Measurements from ENCODE around the gene SH3BGRL3.
"Not testable (repeated sequence)": the region's sequence is repeated elsewhere in the genome, so short reads cannot be mapped to it uniquely, and the experiment has no call there.

The SH3BGRL3 gene

GRCh38 chr1:26324550-26324949, 44.7 kb downstream of the SH3BGRL3 start:
- no peak for DNase-seq (ENCODE audit: low spot score)
- no peak for TF ChIP-seq CTCF (IDR thresholded peaks at IDR 0.05; ENCODE audit: extremely low read depth, insufficient read depth, missing control alignments)
- in situ Hi-C loops (cut with MboI; ENCODE audit: low pct_unique_long_range_greater_than_20kb, low sequenced_read_pairs, unreplicated experiment), result loop anchor here (5.0 kb wide), 1 partner anchor 37 kb away; no protein-coding TSS in a partner anchor

- TF ChIP-seq CTCF (IDR thresholded peaks at IDR 0.05; ENCODE audit: extremely low read depth, insufficient read depth, missing control alignments), result no peak
- DNase-seq (ENCODE audit: low spot score), result no peak
- in situ Hi-C loops (cut with MboI; ENCODE audit: low pct_unique_long_range_greater_than_20kb, low sequenced_read_pairs, unreplicated experiment), result no loop called here
Observed at GRCh38 chr1:26327956-26328362, 48.1 kb downstream of the SH3BGRL3 start.

- no peak for TF ChIP-seq CTCF (IDR thresholded peaks at IDR 0.05; ENCODE audit: extremely low read depth, insufficient read depth, missing control alignments)
- in situ Hi-C loops (cut with MboI; ENCODE audit: low pct_unique_long_range_greater_than_20kb, low sequenced_read_pairs, unreplicated experiment), result no loop called here
- DNase-seq (ENCODE audit: low spot score), result no peak
Observed at GRCh38 chr1:26328597-26328996, 48.7 kb downstream of the SH3BGRL3 start.

- in situ Hi-C loops (cut with MboI; ENCODE audit: low pct_unique_long_range_greater_than_20kb, low sequenced_read_pairs, unreplicated experiment); DNase-seq (ENCODE audit: low spot score): not testable (repeated sequence)
Observed at GRCh38 chr1:26329380-26329779, 49.5 kb downstream of the SH3BGRL3 start.

- no peak for DNase-seq (ENCODE audit: low spot score)
- TF ChIP-seq CTCF (IDR thresholded peaks at IDR 0.05; ENCODE audit: extremely low read depth, insufficient read depth, missing control alignments), result no peak
- in situ Hi-C loops (cut with MboI; ENCODE audit: low pct_unique_long_range_greater_than_20kb, low sequenced_read_pairs, unreplicated experiment), result no loop called here
Observed at GRCh38 chr1:26330276-26330675, 50.4 kb downstream of the SH3BGRL3 start.

Measured in GM13977 (cell line).